ENCODE measurements around the gene EEF1A2.

Gene EEF1A2

DNA sequence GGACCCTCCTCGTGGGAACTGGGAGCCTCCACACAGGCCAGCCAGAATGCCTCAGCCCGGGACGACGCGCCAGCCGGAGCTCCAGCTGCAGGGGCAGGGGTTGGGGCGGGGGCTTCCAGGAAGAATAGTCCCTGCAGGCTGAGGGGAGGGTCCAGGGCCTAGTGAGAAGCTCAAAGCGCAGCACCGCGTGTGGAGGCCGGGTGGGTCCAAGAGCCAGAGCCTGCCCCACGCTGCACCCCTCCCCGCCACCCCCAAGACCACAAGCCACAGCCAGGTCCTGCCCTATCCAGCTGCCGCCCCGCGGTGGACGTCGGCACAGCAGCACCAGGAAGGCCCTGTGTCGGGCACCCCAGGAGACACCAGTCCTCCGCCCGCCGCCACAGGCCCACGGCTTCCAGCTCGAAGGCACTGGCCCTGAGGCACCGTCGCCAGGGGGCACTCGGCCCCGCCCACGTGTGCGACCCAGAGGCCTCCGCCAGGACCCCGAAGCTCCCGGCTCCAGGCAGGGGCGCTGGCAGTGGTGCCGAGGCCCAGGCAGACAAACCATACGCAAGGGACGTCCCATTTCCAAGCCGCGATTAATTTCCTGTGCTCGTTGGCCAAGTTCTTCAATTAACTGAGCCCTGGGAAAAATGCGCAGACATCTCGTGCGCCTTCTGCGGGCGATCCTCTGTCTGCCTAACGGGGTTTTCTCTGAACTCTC, 45.9 kb downstream of the EEF1A2 start:
- DNase-seq (ENCODE audit: low read depth, low spot score): peak; percentile 59

DNA sequence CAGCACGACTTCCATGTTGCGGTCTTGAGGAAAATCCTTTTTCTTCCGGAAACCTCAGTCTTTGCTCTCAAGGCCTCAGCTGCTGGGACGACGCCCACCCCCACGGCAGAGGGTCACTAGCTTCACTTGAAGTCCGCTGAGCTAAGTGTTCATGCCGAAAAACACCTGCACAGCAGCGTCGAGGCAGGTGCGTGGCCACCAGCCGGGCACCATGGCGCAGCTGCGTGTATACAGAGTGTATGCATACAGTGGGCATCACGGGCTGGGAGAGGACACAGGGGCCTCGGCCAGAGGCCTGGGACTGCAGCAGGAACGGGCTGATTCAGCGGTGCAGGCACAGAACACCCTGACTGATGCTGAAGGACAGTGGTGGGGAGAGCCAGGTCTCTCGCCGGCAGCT, 46.5 kb downstream of the EEF1A2 start:
- DNase-seq (ENCODE audit: low read depth, low spot score): no peak

DNA sequence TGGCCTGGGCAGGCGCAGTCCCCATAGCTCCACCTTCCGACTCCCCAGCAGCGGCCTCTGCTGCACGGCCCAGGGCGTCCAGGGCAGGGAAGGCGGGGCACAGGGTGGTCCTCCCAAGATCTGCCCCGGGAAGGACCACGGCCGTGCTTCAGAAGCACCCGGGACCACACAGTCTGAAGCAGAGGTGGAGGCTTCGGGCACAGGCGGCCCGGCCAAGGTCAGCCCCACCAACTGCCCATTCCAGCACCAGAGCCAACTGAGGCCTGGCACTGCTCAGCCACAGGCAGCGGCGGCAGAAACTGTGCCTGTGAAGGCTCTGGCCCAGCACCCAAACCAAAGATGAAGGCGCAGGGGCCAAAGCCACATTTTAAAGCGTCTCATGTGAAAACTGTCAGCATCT, 47.1 kb downstream of the EEF1A2 start:
- DNase-seq (ENCODE audit: low read depth, low spot score): no peak

DNA sequence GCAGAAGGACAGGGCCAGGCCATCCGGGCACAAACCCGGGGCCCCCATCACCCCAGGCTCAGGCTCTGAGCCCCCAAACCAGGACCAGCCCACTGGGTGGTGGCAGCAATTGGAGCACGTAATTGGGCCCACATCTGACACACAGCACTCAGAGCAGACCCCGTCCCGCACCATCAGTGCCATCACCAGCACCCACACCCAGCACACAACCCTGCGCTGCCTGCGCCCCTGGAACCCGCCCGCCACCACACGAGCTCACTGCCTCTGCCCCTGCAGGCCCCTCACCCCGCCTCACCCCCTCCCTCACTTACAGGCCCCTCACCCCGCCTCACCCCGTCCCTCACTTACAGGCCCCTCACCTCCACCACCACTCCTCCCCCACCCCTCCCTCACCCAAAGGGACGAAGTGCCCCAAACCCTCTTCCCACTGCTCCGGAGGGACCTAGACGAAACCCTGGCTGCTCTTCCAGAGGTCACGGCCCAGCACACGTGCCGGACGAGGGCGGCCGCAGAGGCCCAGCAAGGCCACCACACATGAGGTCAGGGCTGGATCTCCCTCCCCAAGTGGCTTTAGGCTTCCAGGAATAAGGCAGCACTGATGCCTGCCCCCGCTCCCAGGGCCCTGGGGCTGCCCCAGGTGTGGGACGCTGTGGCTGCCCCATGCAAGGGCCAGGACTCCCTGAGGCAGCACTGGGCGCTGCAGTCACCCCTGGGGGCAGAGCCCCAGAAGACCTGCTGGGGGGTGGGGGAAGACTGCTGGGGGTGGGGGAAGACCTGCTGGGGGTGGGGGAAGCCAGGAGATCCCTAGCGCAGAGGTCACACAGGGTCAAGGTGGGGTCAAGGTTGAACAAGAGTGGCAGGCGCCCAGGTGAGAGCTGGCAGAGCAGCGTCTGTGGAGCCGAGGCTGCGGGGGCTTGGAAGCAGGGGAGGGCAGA, 48.8 kb downstream of the EEF1A2 start:
- DNase-seq (ENCODE audit: low read depth, low spot score): no peak

DNA sequence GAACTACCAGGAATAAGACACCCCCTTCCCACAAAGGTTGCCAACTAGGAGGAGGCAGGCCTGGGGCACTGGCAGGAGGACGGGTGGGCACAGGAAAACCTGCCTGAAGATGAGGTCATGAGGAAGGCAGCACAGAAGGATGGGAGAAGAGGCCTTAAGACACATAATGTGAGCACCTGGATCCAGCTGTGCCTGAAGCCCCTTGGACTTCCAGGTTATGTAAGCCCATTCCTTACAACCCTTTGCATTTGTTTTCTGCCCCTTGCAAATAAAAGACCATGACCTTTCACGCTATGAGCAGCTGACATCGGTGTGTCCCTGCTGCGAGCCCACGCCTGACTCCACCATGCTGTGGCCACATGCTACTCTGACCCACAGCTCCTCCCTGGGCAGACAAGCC, 49.9 kb downstream of the EEF1A2 start:
- DNase-seq (ENCODE audit: low read depth, low spot score): no peak

DNA sequence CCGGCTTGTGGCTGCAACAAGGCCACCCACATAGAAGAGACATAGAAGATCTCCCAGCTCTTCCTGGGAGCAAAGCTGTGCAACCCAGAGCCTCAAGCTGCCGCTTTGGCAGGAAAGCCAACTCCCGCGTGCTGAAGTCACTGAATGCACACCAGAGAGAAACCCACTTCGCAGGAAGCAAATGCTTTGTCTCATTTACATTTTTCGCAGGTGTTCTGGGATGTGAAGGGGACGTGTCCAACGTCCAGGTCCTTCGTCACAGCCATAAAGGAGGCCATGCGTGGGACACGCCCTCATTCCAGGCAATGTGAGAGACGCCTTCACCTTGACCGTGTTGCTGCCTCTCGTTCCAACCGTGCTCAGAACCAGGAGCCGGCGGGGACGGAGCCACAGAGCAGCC, 50.9 kb downstream of the EEF1A2 start:
- no peak for DNase-seq (ENCODE audit: low read depth, low spot score)

DNA sequence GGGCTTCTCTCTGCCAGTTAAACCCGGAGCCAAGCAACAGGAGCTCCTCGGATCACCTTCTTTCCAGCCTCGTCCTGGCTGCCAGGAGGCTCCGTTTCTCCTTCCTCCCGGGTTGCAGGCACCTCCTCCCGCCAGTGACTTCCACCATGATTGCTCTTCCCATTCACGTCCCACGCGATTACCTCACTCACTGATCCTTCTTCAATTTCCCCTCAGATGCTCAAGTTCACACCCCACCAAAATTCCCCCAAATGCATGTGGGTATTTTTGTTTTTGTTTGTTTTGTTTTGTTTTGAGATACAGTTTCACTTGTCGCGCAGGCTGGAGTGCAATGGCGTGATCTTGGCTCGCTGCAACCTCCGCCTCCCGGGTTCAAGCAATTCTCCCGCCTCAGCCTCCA, 51.6 kb downstream of the EEF1A2 start:
- DNase-seq (ENCODE audit: low read depth, low spot score): no peak

DNA sequence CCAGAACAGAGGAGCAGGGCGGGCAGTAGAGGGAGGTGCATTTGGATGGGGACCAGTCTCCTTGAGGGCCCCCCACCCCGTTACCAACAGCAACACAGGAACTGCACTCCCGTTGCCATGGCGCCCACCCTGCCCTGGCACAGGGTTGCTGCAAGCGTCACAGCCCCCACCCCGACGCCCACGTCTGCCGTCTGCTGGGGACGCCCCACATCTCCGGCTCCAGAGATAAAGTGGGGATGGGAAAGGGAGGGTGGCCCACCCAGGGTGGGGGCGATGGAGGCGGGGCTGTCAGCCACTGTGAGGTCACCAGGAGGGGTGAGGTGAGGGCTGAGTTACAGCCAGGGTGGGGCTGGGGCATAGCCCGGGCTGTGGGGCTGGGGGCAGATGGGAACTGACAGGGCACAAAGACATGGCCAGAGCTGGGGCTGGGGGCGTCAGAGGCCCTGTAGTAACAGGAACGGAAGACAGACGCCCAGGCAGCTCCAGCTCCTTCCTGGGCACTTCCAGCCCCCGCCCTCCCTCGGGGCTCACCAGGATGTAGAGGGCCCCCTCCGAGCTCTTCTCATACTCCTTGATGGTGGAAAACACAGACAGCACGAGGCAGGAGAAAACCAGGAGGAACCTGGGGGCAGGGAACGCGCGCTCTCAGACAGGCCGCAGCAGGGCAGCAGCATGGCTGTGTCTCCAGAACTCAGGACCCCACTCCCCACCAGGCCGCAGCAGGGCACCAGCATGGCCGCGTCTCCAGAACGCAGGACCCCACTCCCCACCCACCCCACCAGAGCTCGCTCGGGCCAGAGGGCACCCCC, 52.5 kb downstream of the EEF1A2 start:
- no peak for DNase-seq (ENCODE audit: low read depth, low spot score)

DNA sequence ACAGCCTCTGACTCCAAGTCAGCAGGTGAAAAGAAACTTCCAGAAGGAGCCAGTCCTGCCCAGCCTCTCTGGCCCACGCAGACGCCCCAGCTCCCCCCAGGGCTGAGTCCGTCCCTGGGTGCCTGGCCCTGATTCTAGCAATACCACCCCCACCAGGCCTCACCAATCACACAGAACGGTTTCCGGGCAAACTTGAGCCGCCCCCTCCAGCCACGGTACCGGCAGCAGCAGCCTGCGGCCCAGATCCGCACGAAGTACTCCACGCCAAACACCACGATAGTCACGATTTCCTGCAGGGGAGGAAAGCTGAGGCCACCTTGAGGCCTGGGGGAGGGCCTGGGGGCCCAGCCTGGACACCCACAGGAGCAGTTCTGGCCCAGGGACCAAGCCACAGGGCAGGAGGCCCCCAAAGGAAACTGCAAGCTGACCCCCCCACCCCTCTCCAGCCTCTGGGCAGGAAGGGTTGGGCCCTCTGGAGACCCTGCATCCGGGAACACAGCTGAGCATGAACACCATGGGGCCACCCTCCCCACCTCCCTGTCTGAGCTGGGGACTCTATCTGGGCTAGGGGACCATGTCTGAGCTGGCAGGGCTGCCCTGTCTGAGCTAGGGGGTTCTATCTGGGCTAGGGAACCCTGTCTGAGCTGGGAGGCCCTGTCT, 53.7 kb downstream of the EEF1A2 start:
- no peak for DNase-seq (ENCODE audit: low read depth, low spot score)

DNA sequence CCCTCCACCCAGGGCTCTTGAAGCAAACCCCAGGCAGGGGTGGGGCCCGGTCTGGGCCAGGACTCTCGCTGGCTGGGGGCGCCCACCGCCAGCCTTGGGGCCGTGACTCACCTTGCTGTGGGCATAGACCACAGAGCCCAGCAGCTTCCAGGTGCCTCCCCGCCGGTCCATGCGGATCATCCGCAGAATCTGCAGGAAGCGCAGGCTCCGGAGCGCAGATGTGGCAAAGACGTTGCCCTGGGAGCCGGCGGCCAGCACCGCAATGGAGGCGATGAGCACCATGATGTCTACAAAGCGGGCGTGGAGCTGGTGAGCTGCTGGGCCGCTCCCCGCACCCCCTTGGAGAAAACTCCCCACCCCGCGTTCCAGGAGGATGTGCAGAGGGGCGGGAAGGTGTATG, 54.3 kb downstream of the EEF1A2 start:
- no peak for DNase-seq (ENCODE audit: low read depth, low spot score)

DNA sequence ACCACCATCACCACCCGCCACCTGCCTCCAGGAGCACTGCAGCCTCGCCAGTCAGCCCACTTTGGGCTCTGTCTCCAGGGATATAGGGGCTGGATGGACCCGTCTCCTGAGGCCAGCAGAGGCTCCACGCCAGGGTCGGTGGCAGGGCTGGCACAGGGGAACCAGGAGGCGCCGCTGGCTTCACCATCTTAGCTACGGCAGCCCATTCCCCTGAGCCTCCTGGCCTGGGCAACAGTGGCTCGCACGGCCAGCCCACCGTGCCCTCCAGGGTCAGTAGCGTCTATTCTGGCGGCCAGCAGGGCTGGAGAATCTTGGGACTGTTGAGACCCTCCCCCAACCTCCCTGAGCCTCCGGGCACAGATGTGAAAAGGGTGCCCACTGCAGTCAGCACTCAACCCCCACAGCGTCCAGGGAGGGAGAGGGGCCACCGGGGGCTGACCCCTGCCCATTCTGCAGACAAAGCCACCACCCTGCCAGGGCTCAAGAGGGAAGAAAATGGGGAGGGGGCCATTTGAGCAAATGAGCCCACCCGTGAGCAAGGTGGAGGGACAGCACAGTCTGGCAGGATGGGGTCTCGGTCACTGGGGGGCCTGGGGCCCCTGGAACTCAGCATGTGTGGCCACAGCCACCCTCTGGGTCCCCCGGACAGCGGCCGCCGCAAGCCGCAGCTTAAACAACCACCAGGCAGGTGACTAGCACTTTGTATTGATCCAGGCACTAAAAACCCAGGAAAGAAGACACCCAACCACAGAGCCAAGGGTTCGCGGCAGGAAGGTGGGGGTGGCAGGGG, 55.1 kb downstream of the EEF1A2 start:
- no peak for DNase-seq (ENCODE audit: low read depth, low spot score)

DNA sequence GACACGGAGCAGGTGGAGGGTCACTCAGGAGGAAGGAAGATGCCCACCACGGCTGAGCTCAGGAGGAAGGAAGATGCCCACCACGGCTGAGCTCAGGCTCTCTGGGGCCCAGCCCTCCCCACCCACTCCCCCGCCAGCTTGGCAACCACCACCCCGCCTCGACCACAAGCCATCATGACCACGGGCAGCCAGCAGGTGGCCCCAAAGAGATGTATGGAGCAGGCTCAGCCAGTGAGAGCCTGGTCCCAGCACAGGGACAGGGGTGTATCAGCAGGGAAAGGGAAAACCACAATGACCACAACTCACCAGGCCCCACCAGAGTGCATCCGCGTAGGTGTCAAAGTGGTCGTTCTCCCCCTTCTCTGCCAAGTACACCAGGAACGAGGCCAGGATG, 56.8 kb downstream of the EEF1A2 start:
- peak; percentile 64 for DNase-seq (ENCODE audit: low read depth, low spot score)

DNA sequence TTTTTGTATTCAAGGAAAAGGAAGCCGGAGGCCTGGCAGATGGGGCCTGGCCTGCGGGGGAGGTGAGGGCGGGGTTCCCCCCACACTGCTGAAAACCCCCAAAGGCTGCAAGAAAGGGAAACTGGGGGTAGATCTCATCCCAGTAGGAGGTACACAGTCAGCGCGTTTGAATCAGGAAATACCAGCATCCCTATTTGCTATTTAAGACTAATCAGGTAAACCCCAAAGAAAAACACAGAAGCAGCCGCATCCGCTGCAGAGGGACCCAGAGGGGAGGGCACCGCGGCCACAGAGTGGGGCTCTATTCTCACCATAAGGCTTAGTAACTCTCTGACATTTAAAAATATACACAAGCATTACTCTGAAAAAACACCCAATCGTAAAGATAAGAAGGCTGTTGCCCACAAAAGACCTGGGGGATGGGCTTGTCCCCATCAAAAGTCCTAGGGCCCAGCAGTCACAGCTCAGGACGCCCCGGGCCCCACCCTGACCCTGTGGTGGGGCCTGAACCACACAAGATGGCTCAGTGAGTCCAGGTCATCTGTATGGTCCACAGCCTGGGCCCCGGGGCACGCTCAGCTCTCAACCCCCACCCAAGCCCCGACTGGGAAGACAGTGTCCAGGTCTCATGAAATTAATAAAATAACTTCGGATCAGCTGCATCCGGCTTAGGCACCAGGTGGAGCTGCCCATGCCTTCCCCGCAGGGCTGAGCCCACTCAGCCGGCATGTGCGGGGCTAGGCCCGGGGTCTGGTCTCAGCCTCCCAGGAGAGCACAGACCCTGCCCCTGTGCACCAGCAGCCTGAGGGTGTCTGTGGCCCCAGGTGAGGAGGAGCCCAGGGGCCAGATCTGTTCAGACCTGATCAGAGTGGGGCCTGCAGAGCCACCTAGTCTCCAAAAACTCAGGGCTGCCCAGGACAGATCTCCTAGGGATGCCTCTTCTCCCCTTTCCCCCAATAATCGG, 57.5 kb downstream of the EEF1A2 start:
- DNase-seq (ENCODE audit: low read depth, low spot score): no peak

DNA sequence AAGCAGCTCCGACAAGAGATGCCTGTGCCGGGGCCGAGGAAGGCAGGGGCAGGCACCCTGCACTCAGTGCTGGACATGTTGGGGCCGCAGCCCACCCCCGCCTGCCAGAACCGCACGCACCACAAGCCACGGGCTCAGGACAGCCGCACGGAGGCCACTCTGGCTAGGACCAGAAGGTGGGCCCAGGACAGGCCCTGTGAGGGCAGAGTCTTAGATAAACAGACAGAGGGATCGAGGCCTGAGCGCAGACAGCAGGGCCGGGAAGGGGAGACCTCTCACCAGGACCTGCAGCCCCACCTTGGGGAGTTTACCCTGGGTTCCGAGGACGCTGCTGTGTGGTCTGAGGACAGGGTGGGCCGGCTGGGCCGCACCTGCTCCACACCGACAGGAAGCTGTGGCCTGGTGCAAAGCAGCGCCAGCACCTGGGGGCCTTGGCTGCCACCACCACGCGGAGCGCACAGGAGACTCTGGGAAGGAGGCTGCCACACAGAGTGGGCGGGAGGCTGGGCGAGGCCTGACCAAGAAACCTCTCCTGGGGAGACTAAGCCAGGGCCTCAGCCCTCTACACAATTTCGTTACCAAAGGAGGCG, 58.4 kb downstream of the EEF1A2 start:
- no peak for DNase-seq (ENCODE audit: low read depth, low spot score)

DNA sequence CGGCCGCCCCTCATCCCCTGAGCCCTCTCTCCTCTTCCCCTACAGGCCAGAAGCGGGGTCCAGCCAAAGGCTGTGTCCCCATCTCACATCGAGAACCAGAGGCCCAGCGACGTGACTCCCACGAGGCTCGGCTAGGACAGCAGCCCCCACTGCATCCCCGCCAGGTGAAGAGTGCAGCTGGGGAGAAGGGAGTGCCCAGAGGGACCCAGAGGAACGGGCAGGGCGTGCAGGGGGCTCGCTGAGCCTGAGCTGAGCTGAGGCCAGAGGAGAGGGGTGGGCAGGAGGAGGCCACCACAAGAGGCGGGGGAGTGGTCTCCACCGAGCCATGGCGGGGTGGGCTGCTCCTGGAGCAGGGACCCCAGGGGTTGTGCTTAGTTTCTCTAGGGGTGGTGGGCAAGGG, 59.0 kb downstream of the EEF1A2 start:
- no peak for DNase-seq (ENCODE audit: low read depth, low spot score)

DNA sequence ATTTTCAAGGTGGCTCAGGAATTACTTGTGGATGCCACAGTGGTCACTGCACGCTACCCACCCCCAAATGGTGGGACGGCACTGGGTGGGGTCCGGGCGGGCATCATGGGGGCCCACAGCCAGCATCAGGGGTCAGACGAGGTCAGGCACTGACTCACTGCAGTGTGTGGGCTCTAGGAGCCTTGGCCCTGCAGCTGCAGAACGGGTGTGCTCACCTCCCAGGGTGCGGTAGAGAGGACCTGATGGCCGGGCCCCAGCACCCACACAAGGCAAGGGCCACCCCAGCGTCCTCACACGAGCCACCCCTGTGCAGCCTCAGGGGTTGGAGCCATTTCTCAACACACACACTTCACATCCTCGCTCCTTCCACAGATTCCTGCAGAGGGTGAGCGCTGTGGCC, 60.8 kb downstream of the EEF1A2 start:
- no peak for DNase-seq (ENCODE audit: low read depth, low spot score)
